Transverse colon (tissue), 4 donors: ENCODE results near the gene SETD5. TPM values are rescaled to one million over a fixed set of nuclear protein-coding genes. Genes with fewer than 3 reads are reported as not detected.
A peak's percentile ranks its signal among the peaks of the same experiment; 100 is the strongest.

ENCODE experiments used
- DNase-seq: peaks from one replicate; pipeline ENCODE4 v3.0.0-alpha.2; 2019
- H3K27ac ChIP-seq, 4 donors: fragments of 200-600 bp; sonication (generic); 2 replicates each; pipeline ENCODE4 v1.5.1; 2016 to 2018; ENCODE audit warnings: inconsistent platforms in 4 of 4
- H3K27me3 ChIP-seq: fragments of 200-600 bp; sonication (generic); 2 replicates; pipeline ENCODE4 v1.5.1; 2017; ENCODE audit warnings: inconsistent platforms
- H3K36me3 ChIP-seq, 4 donors: fragments of 200-600 bp; sonication (generic); 2 replicates each; pipeline ENCODE4 v1.5.1; 2017 to 2019; ENCODE audit warnings: inconsistent platforms in 4 of 4
- H3K4me1 ChIP-seq, 4 donors: fragments of 200-600 bp; sonication (generic); 2 replicates each; pipeline ENCODE4 v1.5.1; 2017 to 2020; ENCODE audit warnings: inconsistent platforms in 4 of 4
- H3K4me3 ChIP-seq, 4 donors: fragments of 200-600 bp; sonication (generic); 1 replicate in 1 of 4; 2 replicates in 3 of 4; pipeline versions ENCODE4 v1.5.1 to v1.6.1; 2017 to 2019; ENCODE audit warnings: inconsistent platforms in 4 of 4
- H3K9me3 ChIP-seq, 2 donors: fragments of 200-600 bp; sonication (generic); 2 replicates each; pipeline ENCODE4 v1.5.1; 2017 to 2019; ENCODE audit warnings: inconsistent platforms in 2 of 2
- EP300 ChIP-seq: sonication (generic); formaldehyde crosslinking; IDR thresholded peaks from one replicate; pipeline ENCODE4 v1.6.1; 2017; ENCODE audit warnings: antibody characterized with exemption, low read depth
- POLR2A ChIP-seq: fragments of 450-650 bp; IDR thresholded peaks from one replicate; pipeline ENCODE4 v1.6.1; 2016; ENCODE audit warnings: antibody characterized with exemption, mild to moderate bottlenecking, moderate library complexity
- POLR2AphosphoS5 ChIP-seq, 3 donors: sonication (generic); formaldehyde crosslinking; IDR thresholded peaks; one replicate each; pipeline ENCODE4 v1.6.1; 2016; ENCODE audit warnings: antibody characterized with exemption in 3 of 3
- WGBS, 2 donors: methylation state at CpG; one replicate each; pipeline ENCODE4 v1.1.5; 2018; ENCODE audit warnings: low coverage in 1 of 2; 5-methylcytosine and 5-hydroxymethylcytosine counted together
- in situ Hi-C, 4 donors: fragments of 200-750 bp; cut with MboI; loops; one replicate each; pipeline versions ENCODE4 v1.15.0 to v1.15.1; 2017; ENCODE audit warnings: low sequenced_read_pairs in 3 of 4, low pct_ligation_motif_present in 1 of 4, low pct_unique_long_range_greater_than_20kb in 1 of 4
- intact Hi-C: fragments of 100-400 bp; cut with DNase I; formaldehyde crosslinking; loops from one replicate; pipeline ENCODE4 v1.15.1; 2023; ENCODE audit warnings: low total_unique reads
- total RNA-seq, 4 donors: library from RNA; depleted of rRNA; stranded (reverse); fragments of >200 nt; gene quantifications; one replicate each; pipeline ENCODE4 v1.1.0, GENCODE V29; 2016
- TF ChIP-seq, protein P1 (sequence below), 5 experiments: fragments of 200-600 bp in 3 of 5; fragments of 450-650 bp in 2 of 5; sonication (generic) in 3 of 5; IDR thresholded peaks; 1 replicate in 2 of 5; 2 replicates in 3 of 5; pipeline ENCODE4 v1.5.1; 2016 to 2017; ENCODE audit warnings: antibody characterized with exemption in 5 of 5, inconsistent platforms in 3 of 5, mild to moderate bottlenecking in 2 of 5, moderate library complexity in 1 of 5

The SETD5 gene
- total RNA-seq, 4 donors from 2014 or later, result 70.6 to 161 (median 129) TPM

DNA sequence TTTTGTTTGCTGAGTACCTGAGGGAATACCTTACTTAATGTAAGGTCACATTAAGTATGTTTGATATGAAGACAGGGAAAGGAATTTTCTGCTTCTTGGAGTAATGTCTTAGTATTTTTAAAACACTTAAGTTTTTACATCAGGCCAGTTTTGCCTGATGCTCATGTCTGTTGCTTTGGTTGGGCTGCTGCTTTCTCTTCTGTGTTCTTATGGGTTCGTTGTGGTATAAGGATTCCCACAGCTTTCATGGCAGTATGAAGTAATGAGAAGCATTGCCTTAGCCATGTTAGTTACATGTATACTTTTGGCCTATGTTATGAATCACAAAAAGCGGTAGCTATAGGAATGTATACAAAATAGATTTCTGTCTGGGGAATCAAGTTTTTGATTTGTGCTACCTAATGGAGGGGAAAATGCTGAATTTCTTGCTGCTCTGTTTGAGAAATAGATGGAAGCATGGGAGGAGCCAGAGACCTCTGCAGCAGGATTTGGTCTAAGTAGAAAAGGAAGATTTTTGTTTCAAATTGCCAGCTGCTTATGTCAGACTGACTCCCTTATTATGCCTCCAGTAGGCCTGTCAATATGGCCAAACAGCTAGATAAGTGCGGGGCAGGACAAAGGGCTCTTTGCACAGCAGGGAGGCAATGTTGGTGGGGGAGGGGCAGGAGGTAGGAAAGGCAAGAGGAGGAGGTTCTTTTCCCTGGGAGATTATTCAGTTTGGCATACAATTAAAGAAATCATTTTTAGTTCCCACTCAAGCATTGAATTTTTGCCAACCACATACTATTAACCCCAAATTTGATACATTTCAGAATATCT, 5.2 kb downstream of the SETD5 start:
- H3K27ac ChIP-seq, result peak overlapping the region; percentile 98 to 99 (median 98)
- intact Hi-C loops, result no loop called here
- no peaks in the 10 kb centered on the region for H3K9me3 ChIP-seq
- peak overlapping the region in 1 of 4 donors; percentile 2 for H3K4me3 ChIP-seq
- no peaks in the 10 kb centered on the region for H3K27me3 ChIP-seq
- in situ Hi-C loops, result no loop called here
- H3K4me1 ChIP-seq, result peaks cover 51 to 84% (median 68%) of the 10 kb centered on the region in 4 donors
- peak; percentile 74 for DNase-seq
- no peaks in the 10 kb centered on the region for H3K36me3 ChIP-seq
- TF ChIP-seq POLR2AphosphoS5 (IDR thresholded peaks at IDR 0.05) (no peak), POLR2A (no peak), EP300 (no peak)
- TF ChIP-seq, protein P1, sequence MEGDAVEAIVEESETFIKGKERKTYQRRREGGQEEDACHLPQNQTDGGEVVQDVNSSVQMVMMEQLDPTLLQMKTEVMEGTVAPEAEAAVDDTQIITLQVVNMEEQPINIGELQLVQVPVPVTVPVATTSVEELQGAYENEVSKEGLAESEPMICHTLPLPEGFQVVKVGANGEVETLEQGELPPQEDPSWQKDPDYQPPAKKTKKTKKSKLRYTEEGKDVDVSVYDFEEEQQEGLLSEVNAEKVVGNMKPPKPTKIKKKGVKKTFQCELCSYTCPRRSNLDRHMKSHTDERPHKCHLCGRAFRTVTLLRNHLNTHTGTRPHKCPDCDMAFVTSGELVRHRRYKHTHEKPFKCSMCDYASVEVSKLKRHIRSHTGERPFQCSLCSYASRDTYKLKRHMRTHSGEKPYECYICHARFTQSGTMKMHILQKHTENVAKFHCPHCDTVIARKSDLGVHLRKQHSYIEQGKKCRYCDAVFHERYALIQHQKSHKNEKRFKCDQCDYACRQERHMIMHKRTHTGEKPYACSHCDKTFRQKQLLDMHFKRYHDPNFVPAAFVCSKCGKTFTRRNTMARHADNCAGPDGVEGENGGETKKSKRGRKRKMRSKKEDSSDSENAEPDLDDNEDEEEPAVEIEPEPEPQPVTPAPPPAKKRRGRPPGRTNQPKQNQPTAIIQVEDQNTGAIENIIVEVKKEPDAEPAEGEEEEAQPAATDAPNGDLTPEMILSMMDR (IDR thresholded peaks at IDR 0.05), result no peak
- WGBS, 2 donors, result 25 to 39% methylated on average over 3 of the region's 3 CpGs

DNA sequence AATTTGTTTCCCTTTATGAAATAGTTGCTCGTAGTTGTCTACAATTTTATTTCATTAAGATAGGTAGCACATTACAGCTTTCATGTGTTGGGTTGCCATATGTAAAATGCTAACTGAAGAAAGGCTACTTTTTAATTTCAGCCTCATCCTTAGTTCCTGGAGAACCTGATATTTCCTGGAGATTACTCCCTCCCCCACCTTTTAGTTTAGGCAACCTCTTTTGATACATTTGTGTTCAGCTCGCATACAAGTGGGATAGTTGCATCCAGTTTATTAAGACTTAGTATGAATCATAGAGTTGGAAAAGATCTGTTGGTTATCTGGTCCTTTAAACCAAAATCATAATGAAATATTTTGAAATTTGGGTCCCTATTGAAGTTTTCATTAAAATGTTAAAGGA, 6.0 kb downstream of the SETD5 start:
- no peak overlapping the region for H3K4me3 ChIP-seq
- H3K9me3 ChIP-seq, result no peaks in the 10 kb centered on the region
- H3K4me1 ChIP-seq, result peaks cover 51 to 92% (median 72%) of the 10 kb centered on the region in 4 donors
- intact Hi-C loops (no loop called here), in situ Hi-C loops (no loop called here)
- TF ChIP-seq, protein P1 (IDR thresholded peaks at IDR 0.05), result no peak
- TF ChIP-seq POLR2A (no peak), EP300 (no peak), POLR2AphosphoS5 (IDR thresholded peaks at IDR 0.05) (no peak)
- no peak for DNase-seq
- H3K36me3 ChIP-seq, result no peaks in the 10 kb centered on the region
- WGBS, 2 donors, result 56 to 60% methylated on average over 2 of the region's 2 CpGs
- peak overlapping the region in 3 of 4 donors; percentile 98 to 99 (median 98) for H3K27ac ChIP-seq
- no peaks in the 10 kb centered on the region for H3K27me3 ChIP-seq

DNA sequence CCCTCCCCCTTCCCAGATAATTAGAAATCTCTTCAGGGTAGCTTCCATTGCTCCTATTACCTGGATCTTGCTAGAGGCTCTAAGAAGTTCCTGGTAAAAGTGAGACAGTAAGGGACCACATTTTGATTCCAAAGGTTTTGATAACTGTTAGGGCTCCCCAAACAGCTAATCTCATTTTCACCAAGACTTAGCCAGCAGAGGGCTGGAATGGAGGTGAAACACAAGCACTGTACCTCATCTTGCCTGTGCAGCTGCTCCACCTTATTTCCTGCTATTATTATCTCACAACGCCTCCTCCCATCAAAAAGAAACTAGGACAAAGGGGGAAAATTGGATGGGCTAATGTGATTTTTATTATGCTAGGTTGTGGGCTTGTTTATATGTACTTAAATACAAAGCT, 7.3 kb downstream of the SETD5 start:
- in situ Hi-C loops, result no loop called here
- DNase-seq, result no peak

DNA sequence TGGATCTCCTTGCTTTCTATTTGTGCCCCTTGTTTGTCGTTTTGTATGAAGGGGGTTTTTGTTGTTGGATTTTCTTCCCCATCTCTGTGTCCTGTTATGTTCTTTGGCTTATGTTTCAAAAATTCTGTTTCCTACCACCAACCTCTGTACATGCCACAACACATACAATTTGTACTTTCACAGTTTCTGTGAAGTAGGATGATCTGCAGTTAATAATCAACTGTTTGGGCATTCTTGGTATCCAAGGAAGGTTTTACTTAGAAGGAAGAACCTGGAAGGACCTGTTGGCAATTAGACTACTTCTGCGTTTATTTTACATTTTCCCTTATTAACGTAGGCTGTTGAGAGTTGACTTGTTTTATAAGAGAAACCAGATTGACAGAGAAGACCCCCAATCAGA, 8.3 kb downstream of the SETD5 start:
- H3K4me1 ChIP-seq, result peaks cover 54 to 90% (median 65%) of the 10 kb centered on the region in 4 donors
- intact Hi-C loops (no loop called here), in situ Hi-C loops (no loop called here)
- WGBS, 2 donors, result 35 to 49% methylated on average over 3 of the region's 3 CpGs
- H3K27me3 ChIP-seq, result no peaks in the 10 kb centered on the region
- H3K27ac ChIP-seq, result no peak overlapping the region
- H3K9me3 ChIP-seq, result no peaks in the 10 kb centered on the region
- no peak overlapping the region for H3K4me3 ChIP-seq
- DNase-seq, result no peak
- TF ChIP-seq POLR2A, result no peak
- no peak for TF ChIP-seq POLR2AphosphoS5 (IDR thresholded peaks at IDR 0.05)
- TF ChIP-seq, protein P1 (IDR thresholded peaks at IDR 0.05), result no peak
- no peak for TF ChIP-seq EP300
- no peaks in the 10 kb centered on the region for H3K36me3 ChIP-seq

More for the DNA sequence above, 7.3 kb downstream of the SETD5 start:
- intact Hi-C loops, result no loop called here
- Histone ChIP-seq H3K4me1 (peaks cover 51 to 94% (median 75%) of the 10 kb centered on the region in 4 donors), H3K36me3 (no peaks in the 10 kb centered on the region), H3K27ac (peak overlapping the region in 2 of 4 donors; percentile 3 to 24), H3K27me3 (no peaks in the 10 kb centered on the region), H3K9me3 (no peaks in the 10 kb centered on the region), H3K4me3 (no peak overlapping the region)
- TF ChIP-seq POLR2AphosphoS5 (IDR thresholded peaks at IDR 0.05) (no peak), POLR2A (no peak)
- TF ChIP-seq, protein P1 (IDR thresholded peaks at IDR 0.05), result peak in 1 of 5 experiments; percentile 10
- 0 to 12% methylated on average over 1 of the region's 1 CpG for WGBS, 2 donors
